NB4 (cell line): ENCODE measurements around the gene KIF22.

ENCODE experiments used
- CTCF ChIP-seq: IDR thresholded peaks from one replicate; pipeline ENCODE4 v1.5.1; 2012; ENCODE audit warnings: low read depth, low read length
- MYC ChIP-seq: IDR thresholded peaks from 2 replicates; pipeline ENCODE4 v1.6.1; 2011; ENCODE audit warnings: low read depth, low read length
- POLR2A ChIP-seq: IDR thresholded peaks from 2 replicates; pipeline ENCODE4 v1.6.1; 2011; ENCODE audit warnings: mild to moderate bottlenecking; ENCODE audit not compliant: insufficient read length; ENCODE audit errors: extremely low read depth

GRCh38 chr16:29777576-29778350, 12.8 kb upstream of the KIF22 start, which contains the start of gene ZG16:
- TF ChIP-seq POLR2A (no peak), CTCF (no peak), MYC (no peak)
